ENCODE results near the gene ILDR1. TPM values are rescaled to one million over a fixed set of nuclear protein-coding genes. Genes with fewer than 3 reads are reported as not detected.

Gene ILDR1
- total and polyA plus RNA-seq, 2 of the 8 experiments (the other 6 are each of a cell fraction or from before 2014, with no cell fraction given), result 1.8 TPM

- TF ChIP-seq EZH2 (IDR thresholded peaks at IDR 0.05; ENCODE audit: low read depth, low read length, severe bottlenecking) (no peak), POLR2A (IDR thresholded peaks at IDR 0.05; ENCODE audit: control extremely low read depth in 1 of 2, low read depth in 2 of 2, low read length in 2 of 2) (no peak), CREB1 (IDR thresholded peaks at IDR 0.05) (no peak), E2F6 (IDR thresholded peaks at IDR 0.05) (no peak), POLR2AphosphoS5 (IDR thresholded peaks at IDR 0.05; ENCODE audit: low read depth, low read length) (no peak), PHF8 (conservative IDR thresholded peaks at IDR 0.05; ENCODE audit: low read depth, low read length) (no peak), GABPA (IDR thresholded peaks at IDR 0.05; ENCODE audit: borderline replicate concordance, insufficient read depth, low read length) (no peak)
- TF ChIP-seq, protein P1, sequence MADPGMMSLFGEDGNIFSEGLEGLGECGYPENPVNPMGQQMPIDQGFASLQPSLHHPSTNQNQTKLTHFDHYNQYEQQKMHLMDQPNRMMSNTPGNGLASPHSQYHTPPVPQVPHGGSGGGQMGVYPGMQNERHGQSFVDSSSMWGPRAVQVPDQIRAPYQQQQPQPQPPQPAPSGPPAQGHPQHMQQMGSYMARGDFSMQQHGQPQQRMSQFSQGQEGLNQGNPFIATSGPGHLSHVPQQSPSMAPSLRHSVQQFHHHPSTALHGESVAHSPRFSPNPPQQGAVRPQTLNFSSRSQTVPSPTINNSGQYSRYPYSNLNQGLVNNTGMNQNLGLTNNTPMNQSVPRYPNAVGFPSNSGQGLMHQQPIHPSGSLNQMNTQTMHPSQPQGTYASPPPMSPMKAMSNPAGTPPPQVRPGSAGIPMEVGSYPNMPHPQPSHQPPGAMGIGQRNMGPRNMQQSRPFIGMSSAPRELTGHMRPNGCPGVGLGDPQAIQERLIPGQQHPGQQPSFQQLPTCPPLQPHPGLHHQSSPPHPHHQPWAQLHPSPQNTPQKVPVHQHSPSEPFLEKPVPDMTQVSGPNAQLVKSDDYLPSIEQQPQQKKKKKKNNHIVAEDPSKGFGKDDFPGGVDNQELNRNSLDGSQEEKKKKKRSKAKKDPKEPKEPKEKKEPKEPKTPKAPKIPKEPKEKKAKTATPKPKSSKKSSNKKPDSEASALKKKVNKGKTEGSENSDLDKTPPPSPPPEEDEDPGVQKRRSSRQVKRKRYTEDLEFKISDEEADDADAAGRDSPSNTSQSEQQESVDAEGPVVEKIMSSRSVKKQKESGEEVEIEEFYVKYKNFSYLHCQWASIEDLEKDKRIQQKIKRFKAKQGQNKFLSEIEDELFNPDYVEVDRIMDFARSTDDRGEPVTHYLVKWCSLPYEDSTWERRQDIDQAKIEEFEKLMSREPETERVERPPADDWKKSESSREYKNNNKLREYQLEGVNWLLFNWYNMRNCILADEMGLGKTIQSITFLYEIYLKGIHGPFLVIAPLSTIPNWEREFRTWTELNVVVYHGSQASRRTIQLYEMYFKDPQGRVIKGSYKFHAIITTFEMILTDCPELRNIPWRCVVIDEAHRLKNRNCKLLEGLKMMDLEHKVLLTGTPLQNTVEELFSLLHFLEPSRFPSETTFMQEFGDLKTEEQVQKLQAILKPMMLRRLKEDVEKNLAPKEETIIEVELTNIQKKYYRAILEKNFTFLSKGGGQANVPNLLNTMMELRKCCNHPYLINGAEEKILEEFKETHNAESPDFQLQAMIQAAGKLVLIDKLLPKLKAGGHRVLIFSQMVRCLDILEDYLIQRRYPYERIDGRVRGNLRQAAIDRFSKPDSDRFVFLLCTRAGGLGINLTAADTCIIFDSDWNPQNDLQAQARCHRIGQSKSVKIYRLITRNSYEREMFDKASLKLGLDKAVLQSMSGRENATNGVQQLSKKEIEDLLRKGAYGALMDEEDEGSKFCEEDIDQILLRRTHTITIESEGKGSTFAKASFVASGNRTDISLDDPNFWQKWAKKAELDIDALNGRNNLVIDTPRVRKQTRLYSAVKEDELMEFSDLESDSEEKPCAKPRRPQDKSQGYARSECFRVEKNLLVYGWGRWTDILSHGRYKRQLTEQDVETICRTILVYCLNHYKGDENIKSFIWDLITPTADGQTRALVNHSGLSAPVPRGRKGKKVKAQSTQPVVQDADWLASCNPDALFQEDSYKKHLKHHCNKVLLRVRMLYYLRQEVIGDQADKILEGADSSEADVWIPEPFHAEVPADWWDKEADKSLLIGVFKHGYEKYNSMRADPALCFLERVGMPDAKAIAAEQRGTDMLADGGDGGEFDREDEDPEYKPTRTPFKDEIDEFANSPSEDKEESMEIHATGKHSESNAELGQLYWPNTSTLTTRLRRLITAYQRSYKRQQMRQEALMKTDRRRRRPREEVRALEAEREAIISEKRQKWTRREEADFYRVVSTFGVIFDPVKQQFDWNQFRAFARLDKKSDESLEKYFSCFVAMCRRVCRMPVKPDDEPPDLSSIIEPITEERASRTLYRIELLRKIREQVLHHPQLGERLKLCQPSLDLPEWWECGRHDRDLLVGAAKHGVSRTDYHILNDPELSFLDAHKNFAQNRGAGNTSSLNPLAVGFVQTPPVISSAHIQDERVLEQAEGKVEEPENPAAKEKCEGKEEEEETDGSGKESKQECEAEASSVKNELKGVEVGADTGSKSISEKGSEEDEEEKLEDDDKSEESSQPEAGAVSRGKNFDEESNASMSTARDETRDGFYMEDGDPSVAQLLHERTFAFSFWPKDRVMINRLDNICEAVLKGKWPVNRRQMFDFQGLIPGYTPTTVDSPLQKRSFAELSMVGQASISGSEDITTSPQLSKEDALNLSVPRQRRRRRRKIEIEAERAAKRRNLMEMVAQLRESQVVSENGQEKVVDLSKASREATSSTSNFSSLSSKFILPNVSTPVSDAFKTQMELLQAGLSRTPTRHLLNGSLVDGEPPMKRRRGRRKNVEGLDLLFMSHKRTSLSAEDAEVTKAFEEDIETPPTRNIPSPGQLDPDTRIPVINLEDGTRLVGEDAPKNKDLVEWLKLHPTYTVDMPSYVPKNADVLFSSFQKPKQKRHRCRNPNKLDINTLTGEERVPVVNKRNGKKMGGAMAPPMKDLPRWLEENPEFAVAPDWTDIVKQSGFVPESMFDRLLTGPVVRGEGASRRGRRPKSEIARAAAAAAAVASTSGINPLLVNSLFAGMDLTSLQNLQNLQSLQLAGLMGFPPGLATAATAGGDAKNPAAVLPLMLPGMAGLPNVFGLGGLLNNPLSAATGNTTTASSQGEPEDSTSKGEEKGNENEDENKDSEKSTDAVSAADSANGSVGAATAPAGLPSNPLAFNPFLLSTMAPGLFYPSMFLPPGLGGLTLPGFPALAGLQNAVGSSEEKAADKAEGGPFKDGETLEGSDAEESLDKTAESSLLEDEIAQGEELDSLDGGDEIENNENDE (IDR thresholded peaks at IDR 0.05; ENCODE audit: insufficient replicate concordance, low read length), result no peak
Observed at GRCh38 chr3:121942116-121942786, 79.8 kb downstream of the ILDR1 start (continued).

Measured in H1 (cell line).